PC-9 (cell line): Measurements from ENCODE around the gene RDH13. TPM values are rescaled to one million over a fixed set of nuclear protein-coding genes. Genes with fewer than 3 reads are reported as not detected.
A peak's percentile ranks its signal among the peaks of the same experiment; 100 is the strongest.

Experiments
- BruUV-seq: library from RNA; stranded (reverse); fragments of 400-500 nt; replicated peaks from 2 replicates; lab custom pipeline; 2021; lab: Mats Ljungman, UMichigan
- CTCF ChIA-PET: fragments of 300-600 bp; sonication (Branson Sonifier 250); formaldehyde crosslinking; loops from one replicate; lab custom pipeline; 2022; ENCODE audit warnings: antibody characterized with exemption; lab: Charles Lee
- POLR2A ChIA-PET: fragments of 300-600 bp; sonication (Branson Sonifier 250); formaldehyde crosslinking; loops from one replicate; lab custom pipeline; 2022; ENCODE audit warnings: antibody characterized with exemption; ENCODE audit not compliant: unreplicated experiment; lab: Charles Lee
- DNase-seq, 2 experiments: peaks; one replicate each; pipeline versions ENCODE4 v3.0.0 to v3.0.0-alpha.2; 2015 to 2022; ENCODE audit warnings: mixed read lengths in 1 of 2
- H2AFZ ChIP-seq: fragments of 200-600 bp; sonication (generic); 2 replicates; pipeline ENCODE4 v1.8.1; 2017; ENCODE audit warnings: antibody characterized with exemption
- H3F3A ChIP-seq: fragments of 200-600 bp; sonication (generic); 2 replicates; pipeline ENCODE4 v1.8.1; 2017; ENCODE audit warnings: antibody characterized with exemption, mild to moderate bottlenecking, low read depth; ENCODE audit not compliant: insufficient read depth
- H3K27ac ChIP-seq: fragments of 200-600 bp; sonication (generic); 2 replicates; pipeline ENCODE4 v1.6.1; 2016; ENCODE audit warnings: mixed run types
- H3K27me3 ChIP-seq: fragments of 200-600 bp; sonication (generic); 2 replicates; pipeline ENCODE4 v1.6.1; 2016; ENCODE audit warnings: low read depth, mixed run types; ENCODE audit not compliant: insufficient read depth
- H3K36me3 ChIP-seq: fragments of 200-600 bp; sonication (generic); 2 replicates; pipeline ENCODE4 v1.6.1; 2016; ENCODE audit warnings: low read depth, mixed run types
- H3K4me1 ChIP-seq: fragments of 200-600 bp; sonication (generic); replicated peaks from 2 replicates; pipeline ENCODE4 v1.6.1; 2016; ENCODE audit warnings: mixed run types; ENCODE audit not compliant: insufficient read depth
- H3K4me2 ChIP-seq: fragments of 200-600 bp; sonication (generic); 2 replicates; pipeline ENCODE4 v1.6.1; 2017; ENCODE audit warnings: mixed run types
- H3K4me3 ChIP-seq: fragments of 200-600 bp; sonication (generic); 2 replicates; pipeline ENCODE4 v1.6.1; 2016; ENCODE audit warnings: mixed run types
- H3K79me2 ChIP-seq: fragments of 200-600 bp; sonication (generic); 2 replicates; pipeline ENCODE4 v1.6.1; 2017; ENCODE audit warnings: low read depth, mixed run types
- H3K9me2 ChIP-seq: fragments of 200-600 bp; sonication (generic); 2 replicates; pipeline ENCODE4 v1.8.1; 2017; ENCODE audit warnings: mild to moderate bottlenecking; ENCODE audit not compliant: insufficient read depth
- H3K9me3 ChIP-seq: fragments of 200-600 bp; sonication (generic); 2 replicates; pipeline ENCODE4 v1.8.1; 2016; ENCODE audit warnings: low read depth; ENCODE audit not compliant: insufficient read depth
- H4K20me1 ChIP-seq: fragments of 200-600 bp; sonication (generic); 2 replicates; pipeline ENCODE4 v1.8.1; 2017; ENCODE audit not compliant: insufficient read depth
- CTCF ChIP-seq: fragments of 200-600 bp; sonication (generic); conservative IDR thresholded peaks from 2 replicates; pipeline ENCODE4 v1.6.1; 2017; ENCODE audit warnings: mixed run types, antibody characterized with exemption, mild to moderate bottlenecking, moderate library complexity
- EZH2 ChIP-seq: fragments of 200-600 bp; sonication (generic); IDR thresholded peaks from 2 replicates; pipeline ENCODE4 v1.8.0; 2017; ENCODE audit warnings: antibody characterized with exemption, low read depth
- intact Hi-C: fragments of 100-400 bp; cut with micrococcal nuclease; formaldehyde crosslinking; loops from one replicate; pipeline ENCODE4 v1.10.0; 2022; ENCODE audit not compliant: unreplicated experiment
- total RNA-seq: library from RNA; stranded (reverse); gene quantifications from 2 replicates; pipeline ENCODE4 v1.2.3, GENCODE V29; 2021

Gene RDH13
- total RNA-seq, 1 experiment from 2014 or later: 39.8 TPM

GRCh38 chr19:55097864-55098715 is 35.1 kb upstream of the RDH13 start:
- BruUV-seq: no TSS peak
- intact Hi-C loops: no loop called here
- POLR2A ChIA-PET: no interaction called here
- peaks cover 7% of the 10 kb centered on the region; the same call in 1 of the 2 replicates for H3F3A ChIP-seq
- no peaks in the 10 kb centered on the region for H3K4me1 ChIP-seq
- peaks cover 11% of the 10 kb centered on the region; the same call in 1 of the 2 replicates for H3K36me3 ChIP-seq
- H3K27ac ChIP-seq: no peak overlapping the region
- no peaks in the 10 kb centered on the region for H3K27me3 ChIP-seq
- no peak overlapping the region for H3K4me2 ChIP-seq
- H3K9me2 ChIP-seq: no peaks in the 10 kb centered on the region
- CTCF ChIA-PET: no interaction called here
- peak in 1 of 2 experiments; percentile 33 for DNase-seq
- no peaks in the 10 kb centered on the region for H3K9me3 ChIP-seq
- TF ChIP-seq CTCF (no peak), EZH2 (no peak)
- no peak overlapping the region for H3K4me3 ChIP-seq
- H3K79me2 ChIP-seq: no peaks in the 10 kb centered on the region
- H2AFZ ChIP-seq: no peak overlapping the region
- no peaks in the 10 kb centered on the region; the same call in 1 of the 2 replicates for H4K20me1 ChIP-seq

DNA sequence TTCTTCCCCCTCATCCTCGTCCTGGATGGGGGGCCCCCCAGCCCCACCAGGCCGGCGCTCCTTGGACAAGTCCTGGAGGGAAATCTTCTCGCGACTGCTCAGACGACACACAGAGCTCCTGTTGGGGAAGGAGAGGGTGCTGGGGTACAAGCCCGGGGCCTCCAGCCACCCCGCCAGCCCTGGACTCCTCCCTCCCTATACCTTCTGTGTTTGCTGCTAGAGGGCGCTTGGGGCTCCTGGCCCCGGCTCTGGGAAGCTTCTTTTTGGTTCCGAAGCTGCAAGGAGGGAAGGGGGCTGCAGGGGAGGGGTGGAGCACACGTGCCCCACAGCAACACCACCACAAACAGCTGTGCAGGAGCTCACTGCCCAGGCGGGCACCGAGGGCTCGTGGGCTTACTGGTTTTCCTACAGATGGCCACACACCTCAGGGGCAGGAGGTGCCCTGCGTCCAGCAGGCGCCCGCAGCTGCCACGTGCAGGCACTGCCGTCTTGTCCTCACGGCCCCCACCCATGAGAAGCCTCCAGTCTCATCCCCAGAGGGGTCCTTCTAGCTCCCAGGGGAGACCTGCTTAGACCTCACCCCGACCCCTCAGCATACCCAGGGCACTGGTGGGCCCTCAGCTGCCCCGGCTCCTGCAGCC is 33.2 kb upstream of the RDH13 start:
- no peaks in the 10 kb centered on the region for H3K79me2 ChIP-seq
- H3K4me1 ChIP-seq: no peaks in the 10 kb centered on the region
- intact Hi-C loops: no loop called here
- DNase-seq: peak in 1 of 2 experiments; percentile 28
- H3K27me3 ChIP-seq: no peaks in the 10 kb centered on the region
- H4K20me1 ChIP-seq: no peaks in the 10 kb centered on the region
- no peak overlapping the region for H3K27ac ChIP-seq
- H3K4me2 ChIP-seq: no peak overlapping the region
- H3K4me3 ChIP-seq: no peak overlapping the region
- H3K9me3 ChIP-seq: no peaks in the 10 kb centered on the region
- no TSS peak for BruUV-seq
- H3F3A ChIP-seq: peaks cover 15% of the 10 kb centered on the region; the same call in 1 of the 2 replicates
- H3K9me2 ChIP-seq: no peaks in the 10 kb centered on the region
- TF ChIP-seq CTCF (no peak), EZH2 (no peak)
- POLR2A ChIA-PET: interaction anchor here (0.8 kb wide), 1 partner anchor 228 kb away, joined by 8 read pairs; no protein-coding TSS in a partner anchor
- CTCF ChIA-PET: no interaction called here
- H3K36me3 ChIP-seq: no peaks in the 10 kb centered on the region
- no peak overlapping the region for H2AFZ ChIP-seq

DNA sequence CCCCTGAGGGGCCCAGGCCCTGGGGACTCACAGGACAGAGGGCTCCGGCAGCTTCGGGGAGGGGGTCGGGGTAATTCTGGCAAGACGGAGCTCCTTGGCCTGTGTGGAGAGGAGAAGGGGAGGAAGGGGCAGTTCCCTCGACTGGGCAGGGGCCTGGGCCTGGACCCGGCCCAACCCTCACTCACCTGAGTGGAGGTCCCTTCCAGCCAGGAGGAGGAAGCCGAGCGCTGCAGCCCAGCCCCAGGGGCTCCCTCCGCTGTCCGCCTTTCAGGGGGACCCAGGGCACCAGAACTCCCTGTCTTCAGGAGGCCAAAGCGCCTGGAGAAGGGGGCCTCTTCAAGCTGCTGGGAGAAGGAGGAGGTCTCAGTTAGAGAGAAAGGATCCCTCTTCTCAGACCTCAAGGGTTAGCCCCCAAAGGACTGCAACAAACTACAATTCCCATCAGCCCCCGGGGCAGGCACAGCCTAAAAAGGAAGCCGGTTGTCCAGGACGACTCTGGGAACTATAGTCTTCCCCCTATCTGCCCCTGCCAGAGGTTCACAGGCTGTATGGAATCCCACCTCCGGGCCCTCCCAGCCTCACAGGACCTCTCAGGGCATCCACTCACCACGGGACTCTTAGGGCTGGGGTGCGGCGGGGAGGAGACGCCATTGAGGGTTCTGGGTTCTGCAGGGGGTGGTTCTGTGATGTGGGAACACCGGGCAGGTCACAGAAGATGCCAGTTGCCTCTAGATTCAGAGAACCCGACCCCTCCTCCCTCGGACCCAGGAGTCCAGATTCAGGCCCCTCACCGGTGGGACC is 32.5 kb upstream of the RDH13 start:
- Histone ChIP-seq H3K4me1 (no peaks in the 10 kb centered on the region), H3K4me2 (no peak overlapping the region), H4K20me1 (no peaks in the 10 kb centered on the region), H3K4me3 (no peak overlapping the region), H3K27ac (no peak overlapping the region), H3F3A (peaks cover 22% of the 10 kb centered on the region), H3K9me3 (no peaks in the 10 kb centered on the region), H3K79me2 (no peaks in the 10 kb centered on the region), H3K9me2 (no peaks in the 10 kb centered on the region), H3K36me3 (no peaks in the 10 kb centered on the region), H3K27me3 (no peaks in the 10 kb centered on the region), H2AFZ (no peak overlapping the region)
- peak in 1 of 2 experiments; percentile 31 for DNase-seq
- intact Hi-C loops: no loop called here
- TF ChIP-seq EZH2: no peak
- TF ChIP-seq CTCF: no peak
- ChIA-PET POLR2A (no interaction called here), CTCF (no interaction called here)
- BruUV-seq: no TSS peak
